DMS153 treated with DMSO at 0.1 percent for 48 hours (cell line): ENCODE results near the gene SLC66A2.
"Not testable (repeated sequence)": the region's sequence is repeated elsewhere in the genome, so short reads cannot be mapped to it uniquely, and the experiment has no call there.

ENCODE experiments used
- DNase-seq: peaks from one replicate; lab custom pipeline; 2025; ENCODE audit not compliant: unreplicated experiment; lab: John Stamatoyannopoulos, UW

The SLC66A2 gene

GRCh38 chr18:79883461-79884293 is 67.8 kb downstream of the SLC66A2 start:
- no peak for DNase-seq

GRCh38 chr18:79882522-79883241 is 68.8 kb downstream of the SLC66A2 start:
- DNase-seq = no peak

GRCh38 chr18:79881695-79882094 is 69.8 kb downstream of the SLC66A2 start:
- no peak for DNase-seq

GRCh38 chr18:79879566-79879965 is 71.9 kb downstream of the SLC66A2 start:
- no peak for DNase-seq

- no peak for DNase-seq
Observed at GRCh38 chr18:79878741-79879378, 72.6 kb downstream of the SLC66A2 start.

- not testable (repeated sequence) for DNase-seq
Observed at GRCh38 chr18:79878246-79878645, 73.2 kb downstream of the SLC66A2 start.

GRCh38 chr18:79877163-79878091 is 74.0 kb downstream of the SLC66A2 start:
- no peak for DNase-seq

GRCh38 chr18:79876497-79876896 is 75.0 kb downstream of the SLC66A2 start:
- no peak for DNase-seq

- no peak for DNase-seq
Observed at GRCh38 chr18:79875931-79876461, 75.5 kb downstream of the SLC66A2 start.

- no peak for DNase-seq
Observed at GRCh38 chr18:79875531-79875919, 75.9 kb downstream of the SLC66A2 start.

GRCh38 chr18:79874553-79875530 is 76.6 kb downstream of the SLC66A2 start:
- no peak for DNase-seq

- no peak for DNase-seq
Observed at GRCh38 chr18:79873449-79874110, 77.9 kb downstream of the SLC66A2 start.

GRCh38 chr18:79872527-79873444 is 78.7 kb downstream of the SLC66A2 start:
- no peak for DNase-seq

- no peak for DNase-seq
Observed at GRCh38 chr18:79871481-79872091, 79.9 kb downstream of the SLC66A2 start.

GRCh38 chr18:79871026-79871390 is 80.4 kb downstream of the SLC66A2 start:
- no peak for DNase-seq

- DNase-seq = no peak
Observed at GRCh38 chr18:79870301-79871025, 81.0 kb downstream of the SLC66A2 start.
